IPS-15b (cell line): ENCODE data around the gene AOC3.
A peak's percentile ranks its signal among the peaks of the same experiment; 100 is the strongest.
"Not testable (repeated sequence)": the region's sequence is repeated elsewhere in the genome, so short reads cannot be mapped to it uniquely, and the experiment has no call there.

Experiments
- H3K27me3 ChIP-seq: one replicate; pipeline ENCODE4 v1.6.1; 2013; ENCODE audit warnings: low read length; ENCODE audit not compliant: control insufficient read depth, insufficient read depth
- H3K36me3 ChIP-seq: one replicate; pipeline ENCODE4 v1.6.1; 2013; ENCODE audit warnings: low read length; ENCODE audit not compliant: control insufficient read depth, insufficient read depth
- H3K4me1 ChIP-seq: one replicate; pipeline ENCODE4 v1.6.1; 2013; ENCODE audit warnings: mild to moderate bottlenecking, low read length; ENCODE audit not compliant: control insufficient read depth, insufficient read depth
- H3K4me3 ChIP-seq: one replicate; pipeline ENCODE4 v1.5.1; 2013; ENCODE audit warnings: low read depth, low read length
- H3K9ac ChIP-seq: one replicate; pipeline ENCODE4 v1.6.1; 2013; ENCODE audit warnings: low read depth, mild to moderate bottlenecking, low read length
- H3K9me3 ChIP-seq: one replicate; pipeline ENCODE4 v1.6.1; 2013; ENCODE audit warnings: mild to moderate bottlenecking, low read length; ENCODE audit not compliant: control insufficient read depth, insufficient read depth

AOC3 gene

GRCh38 chr17:42886283-42887176 is 35.5 kb downstream of the AOC3 start:
- H3K27me3 ChIP-seq = no peaks in the 10 kb centered on the region
- no peaks in the 10 kb centered on the region for H3K36me3 ChIP-seq
- H3K4me1 ChIP-seq = peaks cover 4% of the 10 kb centered on the region
- H3K9me3 ChIP-seq = no peaks in the 10 kb centered on the region
- no peak overlapping the region for H3K9ac ChIP-seq
- H3K4me3 ChIP-seq = no peak overlapping the region

- no peak overlapping the region for H3K9ac ChIP-seq
- H3K27me3 ChIP-seq = no peaks in the 10 kb centered on the region
- no peaks in the 10 kb centered on the region for H3K9me3 ChIP-seq
- H3K4me3 ChIP-seq = no peak overlapping the region
- peaks cover 7% of the 10 kb centered on the region for H3K4me1 ChIP-seq
- H3K36me3 ChIP-seq = no peaks in the 10 kb centered on the region
Measured at GRCh38 chr17:42889809-42890208, 38.8 kb downstream of the AOC3 start.

DNA sequence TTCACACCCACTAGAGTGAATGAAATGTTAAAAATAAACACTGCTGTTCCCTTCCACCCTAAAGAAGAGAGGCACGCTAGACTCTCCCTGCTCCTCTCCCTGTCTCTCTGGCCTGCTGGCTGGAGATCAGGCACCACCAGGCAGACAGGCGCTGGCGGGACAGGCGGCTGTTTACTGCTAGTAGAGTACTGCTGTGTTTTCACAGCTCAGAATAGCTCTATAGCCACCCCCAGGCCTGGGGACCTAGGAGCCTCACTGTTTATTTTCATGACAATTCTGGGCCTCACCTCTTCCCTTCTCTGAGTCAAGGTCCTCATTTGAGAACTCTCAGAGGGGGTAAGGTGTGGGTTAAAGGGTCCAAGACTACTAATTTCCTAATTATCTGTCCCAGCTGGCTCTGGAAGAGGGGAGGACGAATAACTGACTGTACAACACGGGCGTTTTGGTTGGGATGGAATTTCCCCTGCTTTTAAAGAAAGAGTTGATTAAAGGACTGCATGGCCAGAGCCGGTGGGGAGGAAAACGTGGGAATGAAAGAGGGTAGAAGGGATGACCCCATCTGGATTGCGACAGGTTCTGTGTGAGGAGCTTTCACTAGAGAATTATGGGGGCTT is 40.6 kb downstream of the AOC3 start:
- Histone ChIP-seq H3K9ac (peak overlapping the region; percentile 9), H3K36me3 (no peaks in the 10 kb centered on the region), H3K9me3 (no peaks in the 10 kb centered on the region), H3K27me3 (no peaks in the 10 kb centered on the region), H3K4me3 (no peak overlapping the region), H3K4me1 (peaks cover 7% of the 10 kb centered on the region)

DNA sequence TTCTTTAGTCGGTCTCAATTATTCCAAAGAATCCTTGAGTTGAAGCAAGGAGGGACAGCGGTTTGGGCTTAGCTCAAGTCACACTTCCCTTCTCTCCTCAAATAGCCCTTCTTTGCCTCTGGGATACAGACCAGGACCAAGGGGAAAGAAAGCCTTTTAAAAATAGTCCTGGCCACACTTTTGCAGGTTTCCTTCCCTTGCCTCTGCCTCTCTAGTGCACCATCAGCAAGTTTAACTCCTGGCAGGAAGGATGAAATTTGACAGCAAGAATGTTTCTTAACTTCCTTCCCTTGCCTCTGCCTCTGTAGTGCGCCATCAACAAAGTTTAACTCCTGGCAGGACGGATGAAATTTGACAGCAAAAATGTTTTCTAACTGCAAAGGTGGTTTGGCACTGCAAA is 42.4 kb downstream of the AOC3 start:
- H3K9ac ChIP-seq = peak overlapping the region; percentile 9

DNA sequence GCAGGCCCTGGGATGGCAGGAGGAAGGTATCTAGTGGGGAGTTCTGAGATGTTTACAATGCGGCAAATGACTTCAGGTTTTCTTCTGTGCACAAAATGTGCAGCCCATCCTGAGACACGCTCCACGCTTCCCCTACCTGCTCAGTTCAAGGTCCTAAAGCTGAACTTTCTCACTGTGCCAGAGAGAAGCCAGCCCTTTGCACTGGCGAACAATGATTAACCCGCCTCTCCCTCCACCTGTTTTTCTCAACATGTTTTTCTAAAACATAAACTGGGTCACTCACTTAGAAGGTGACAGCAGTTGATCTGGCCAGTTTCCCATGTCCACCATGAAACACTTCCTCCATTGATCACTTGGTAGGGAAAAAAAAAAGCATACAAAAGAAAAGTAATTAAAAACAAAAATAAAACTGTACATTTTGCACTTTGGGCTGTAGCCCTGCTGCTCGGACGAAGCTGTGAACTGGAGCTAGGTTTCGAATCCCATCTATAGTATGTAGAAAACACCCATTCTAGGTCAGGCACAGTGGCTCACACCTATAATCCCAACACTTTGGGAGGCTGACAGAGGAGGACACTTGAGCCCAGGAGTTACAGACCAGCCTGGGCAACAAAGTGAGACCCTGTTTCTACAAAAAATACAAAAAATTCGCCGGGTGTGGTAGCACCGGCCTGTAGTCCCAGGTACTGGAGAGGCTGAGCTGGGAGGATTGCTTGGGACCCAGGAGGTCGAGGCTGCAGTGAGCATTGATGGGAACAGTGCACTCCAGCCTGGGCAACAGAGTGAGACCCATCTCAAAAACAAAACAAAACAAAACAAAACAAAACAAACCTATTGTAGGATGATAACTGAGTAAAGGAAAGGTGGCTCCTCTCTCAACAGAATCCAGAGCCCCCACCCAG is 43.5 kb downstream of the AOC3 start:
- no peaks in the 10 kb centered on the region for H3K9me3 ChIP-seq
- peaks cover 7% of the 10 kb centered on the region for H3K4me1 ChIP-seq
- no peaks in the 10 kb centered on the region for H3K27me3 ChIP-seq
- no peak overlapping the region for H3K9ac ChIP-seq
- H3K36me3 ChIP-seq = no peaks in the 10 kb centered on the region
- H3K4me3 ChIP-seq = no peak overlapping the region

More for the DNA sequence above, 42.4 kb downstream of the AOC3 start:
- Histone ChIP-seq H3K27me3 (no peaks in the 10 kb centered on the region), H3K9me3 (no peaks in the 10 kb centered on the region), H3K4me1 (peaks cover 7% of the 10 kb centered on the region), H3K36me3 (no peaks in the 10 kb centered on the region), H3K4me3 (no peak overlapping the region)

- Histone ChIP-seq H3K9me3 (no peaks in the 10 kb centered on the region), H3K36me3 (no peaks in the 10 kb centered on the region), H3K9ac (no peak overlapping the region), H3K27me3 (no peaks in the 10 kb centered on the region), H3K4me1 (peaks cover 7% of the 10 kb centered on the region), H3K4me3 (no peak overlapping the region)
Measured at GRCh38 chr17:42895185-42895555, 44.2 kb downstream of the AOC3 start.

DNA sequence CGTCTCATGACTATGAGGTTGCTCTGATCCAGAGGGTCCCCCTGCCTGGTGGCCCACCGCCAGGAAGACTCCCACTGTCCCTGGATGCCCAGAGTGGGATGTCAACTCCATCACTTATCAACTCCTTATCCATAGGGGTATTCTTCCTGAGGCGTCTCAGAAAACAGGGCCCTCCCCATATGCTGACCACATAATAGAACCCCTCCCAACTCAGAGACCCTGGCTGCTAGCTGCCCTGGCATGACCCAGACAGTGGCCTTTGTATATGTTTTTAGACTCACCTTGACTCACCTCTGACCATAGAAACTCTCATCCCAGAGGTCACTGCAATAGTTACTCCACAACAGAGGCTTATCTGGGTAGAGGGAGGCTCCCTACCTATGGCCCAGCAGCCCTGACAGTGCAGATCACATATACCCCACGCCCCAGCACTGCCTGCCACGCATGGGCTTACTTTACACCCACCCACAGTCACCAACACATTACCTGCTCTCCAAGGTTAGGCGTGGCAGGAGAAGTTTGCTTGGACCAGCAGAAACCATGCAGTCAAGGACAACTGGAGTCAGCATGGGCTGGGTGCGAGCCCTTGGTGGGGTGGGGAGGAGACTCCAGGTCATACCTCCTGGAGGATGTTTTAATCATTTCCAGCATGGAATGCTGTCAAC is 47.3 kb downstream of the AOC3 start:
- no peaks in the 10 kb centered on the region for H3K27me3 ChIP-seq
- no peaks in the 10 kb centered on the region for H3K4me1 ChIP-seq
- no peaks in the 10 kb centered on the region for H3K9me3 ChIP-seq
- no peak overlapping the region for H3K4me3 ChIP-seq
- H3K9ac ChIP-seq = no peak overlapping the region
- no peaks in the 10 kb centered on the region for H3K36me3 ChIP-seq

GRCh38 chr17:42899981-42900380 is 49.0 kb downstream of the AOC3 start:
- H3K27me3 ChIP-seq, H3K36me3 ChIP-seq, H3K9me3 ChIP-seq, H3K9ac ChIP-seq, H3K4me1 ChIP-seq, H3K4me3 ChIP-seq: not testable (repeated sequence)

- no peaks in the 10 kb centered on the region for H3K36me3 ChIP-seq
- no peak within 1 kb of the TSS for H3K9ac ChIP-seq
- no peak within 1 kb of the TSS for H3K4me3 ChIP-seq
- no peaks in the 10 kb centered on the region for H3K27me3 ChIP-seq
- H3K4me1 ChIP-seq = no peaks in the 10 kb centered on the region
- H3K9me3 ChIP-seq = no peaks in the 10 kb centered on the region
Measured at GRCh38 chr17:42900460-42901331, 49.7 kb downstream of the AOC3 start, which contains the start of gene G6PC1. G6PC1 (plus strand) TSS chr17:42900799; CDS start chr17:42900877, 78 bp downstream.

- Histone ChIP-seq H3K9ac (no peak overlapping the region), H3K27me3 (no peaks in the 10 kb centered on the region), H3K36me3 (no peaks in the 10 kb centered on the region), H3K4me1 (no peaks in the 10 kb centered on the region), H3K9me3 (no peaks in the 10 kb centered on the region), H3K4me3 (no peak overlapping the region)
Measured at GRCh38 chr17:42901535-42902229, 50.7 kb downstream of the AOC3 start.
